GM19467 (cell line): ENCODE results near the gene SLC29A4.

Source experiments
- ATAC-seq: cut with Tn5 transposase; IDR thresholded peaks from one replicate; pipeline ENCODE4 v1.9.1; 2021; ENCODE audit warnings: mild to moderate bottlenecking, moderate library complexity; ENCODE audit not compliant: unreplicated experiment

Gene SLC29A4

GRCh38 chr7:5350600-5351385 is 68.0 kb downstream of the SLC29A4 start:
- ATAC-seq, result no peak

DNA sequence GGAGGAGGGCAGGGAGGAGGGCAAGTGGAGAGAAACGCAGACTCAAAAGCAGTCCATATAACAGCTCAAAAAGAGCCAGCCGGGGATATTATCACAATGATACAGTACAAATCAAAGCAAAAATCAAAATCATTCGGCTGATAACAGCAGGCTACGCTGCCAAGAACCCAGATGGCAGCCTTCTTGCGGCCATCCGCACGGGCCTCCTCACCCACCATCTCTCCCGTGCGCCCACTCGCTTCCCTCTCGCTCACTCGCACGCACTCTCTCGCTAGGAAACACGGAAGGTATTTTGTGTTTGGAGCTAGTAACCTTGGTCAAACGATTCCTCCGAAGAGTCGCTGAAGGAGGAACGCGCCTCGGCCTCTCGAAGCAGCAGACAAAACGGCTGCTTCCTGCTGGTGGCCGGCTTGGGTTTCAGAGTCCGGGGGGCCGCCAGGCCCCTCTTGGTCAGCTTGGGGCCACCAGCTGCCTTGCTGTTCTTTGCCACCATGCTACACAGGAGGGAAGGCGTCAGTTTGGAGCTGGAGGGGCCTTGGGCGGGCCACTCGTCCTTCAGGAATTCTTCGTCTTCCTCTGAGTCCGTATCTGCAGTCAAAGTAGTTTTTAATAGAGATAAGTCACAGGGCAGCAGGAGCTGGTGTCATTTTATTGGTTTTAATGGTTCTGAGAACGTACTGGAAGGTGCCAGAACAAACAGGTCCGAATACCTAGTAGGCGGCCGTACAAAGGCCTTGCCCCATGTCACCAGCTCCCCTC is 68.9 kb downstream of the SLC29A4 start:
- ATAC-seq, result no peak

DNA sequence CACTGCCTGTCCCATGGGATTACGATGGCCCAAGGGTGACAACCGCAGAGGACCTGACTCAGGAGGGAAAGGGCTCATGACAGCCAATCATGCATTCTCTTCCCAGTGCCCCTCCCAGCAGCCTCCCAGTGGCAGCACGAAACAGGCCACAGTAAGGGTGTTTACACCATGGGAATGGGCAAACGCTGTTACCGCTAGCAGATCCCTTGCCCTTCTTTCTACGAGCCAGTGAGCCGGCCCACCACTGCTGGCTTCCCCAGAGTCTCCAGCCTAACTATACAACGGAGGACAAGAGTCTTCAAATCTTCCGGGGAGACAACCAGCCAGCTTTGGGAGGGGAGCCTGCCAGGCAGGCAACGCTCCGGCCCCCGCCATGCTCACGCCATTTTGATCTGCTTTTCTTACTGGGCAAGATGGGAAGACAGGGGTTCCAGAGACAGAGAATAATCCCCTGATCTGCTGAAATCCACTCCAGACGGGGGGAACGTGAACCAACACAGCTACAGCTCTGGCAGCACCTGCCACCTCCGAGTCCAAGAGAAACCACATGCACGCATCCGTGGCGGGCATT is 69.8 kb downstream of the SLC29A4 start:
- no peak for ATAC-seq

- no peak for ATAC-seq
These were observed 71.9 kb downstream of the SLC29A4 start for GRCh38 chr7:5354460-5355232.
